ENCODE data around the gene JMJD4.

Gene JMJD4

DNA sequence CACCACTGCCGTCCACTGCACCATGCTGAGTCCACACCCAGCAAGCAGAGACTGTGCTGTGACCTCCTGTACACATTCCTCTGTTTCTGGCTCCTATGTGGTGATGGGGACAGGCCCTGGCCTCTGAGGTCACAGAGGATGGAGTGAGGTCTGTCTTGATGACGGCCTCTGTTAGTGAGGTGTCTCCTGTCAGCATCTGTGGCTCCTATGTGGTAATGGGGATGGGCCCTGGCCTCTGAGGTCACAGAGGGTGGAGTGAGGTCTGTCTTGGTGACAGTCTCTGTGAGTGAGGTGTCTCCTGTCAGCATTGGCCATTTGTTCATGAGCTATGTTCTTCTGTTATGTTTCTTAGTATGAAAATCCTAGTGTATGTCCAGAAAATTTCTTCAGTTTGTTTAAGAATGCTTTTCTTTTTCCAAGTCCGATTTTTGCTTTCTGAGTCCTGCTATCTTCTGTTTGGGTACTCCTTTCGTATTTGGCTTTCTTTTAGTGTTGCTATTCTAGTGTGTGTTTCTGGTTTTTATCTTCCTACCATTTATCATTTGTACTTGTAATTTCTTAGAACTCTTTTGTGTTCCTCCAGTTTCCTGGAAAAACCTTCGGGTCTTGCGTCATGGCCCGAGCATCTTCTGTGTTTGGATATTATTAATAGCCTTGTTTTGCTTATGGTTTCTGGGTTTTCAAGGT, 13.5 kb upstream of the JMJD4 start:
- DNase-seq, result no peak

DNA sequence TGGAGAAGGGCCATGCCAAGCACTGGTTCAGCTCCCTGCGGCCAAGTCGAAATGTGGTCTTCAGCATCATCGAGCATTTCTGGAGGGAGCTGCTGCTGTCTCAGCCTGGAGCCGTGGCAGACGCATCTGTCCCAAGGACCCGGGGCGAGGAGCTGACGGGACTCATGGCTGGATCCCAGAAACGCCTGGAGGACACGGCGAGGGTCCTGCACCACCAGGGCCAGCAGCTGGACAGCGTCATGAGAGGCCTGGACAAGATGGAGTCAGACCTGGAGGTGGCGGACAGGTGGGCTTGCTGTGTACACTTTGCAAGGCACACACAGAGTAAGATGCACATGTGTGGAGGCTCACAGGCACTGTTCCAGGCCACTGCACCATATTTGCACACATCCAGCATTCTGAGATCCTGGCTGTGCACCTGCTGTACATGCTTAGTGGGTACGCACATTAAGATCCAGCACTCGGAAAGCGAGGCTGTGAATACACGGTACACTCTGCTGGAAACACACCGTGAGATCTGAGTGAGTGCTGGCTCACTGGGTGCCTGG, 12.9 kb upstream of the JMJD4 start:
- DNase-seq, result no peak

DNA sequence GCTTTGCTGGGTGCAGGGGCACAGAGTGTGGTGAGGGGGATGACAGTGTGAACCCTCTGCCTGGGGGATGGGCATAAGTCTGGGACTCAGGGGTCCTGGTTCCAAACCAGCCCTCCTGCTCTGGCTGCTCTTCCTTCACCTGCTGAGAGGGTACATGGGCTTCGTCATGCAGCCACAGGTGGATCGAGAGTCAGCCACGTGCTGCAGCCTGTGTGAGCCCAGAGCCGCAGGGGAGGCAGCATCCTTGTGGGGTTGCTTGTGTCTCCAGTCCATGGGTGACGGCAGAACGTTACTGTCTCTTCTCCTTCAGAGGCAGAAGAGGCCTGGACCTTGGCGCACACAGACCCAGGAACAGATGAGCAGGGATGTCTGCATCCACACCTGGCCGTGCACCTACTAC, 12.3 kb upstream of the JMJD4 start:
- no peak for DNase-seq

DNA sequence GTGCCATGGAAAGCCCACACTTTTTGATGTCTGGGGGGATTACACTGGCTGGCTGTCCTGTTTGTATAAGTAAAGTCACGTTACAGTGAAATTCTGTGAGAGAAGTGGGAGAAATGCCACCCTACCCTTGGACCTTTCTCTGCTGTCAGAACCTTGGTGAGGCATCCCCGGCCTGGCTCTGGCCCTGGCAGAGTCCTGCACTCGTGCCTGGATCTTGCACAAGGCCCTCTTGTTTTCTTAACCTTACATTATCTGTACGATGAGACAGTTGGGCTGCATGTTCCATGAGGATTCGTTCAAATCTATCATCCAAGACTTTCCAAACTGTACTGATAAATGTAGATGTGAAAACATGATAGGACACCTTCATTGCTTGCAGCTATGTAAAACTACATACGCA, 11.6 kb upstream of the JMJD4 start:
- no peak for DNase-seq

DNA sequence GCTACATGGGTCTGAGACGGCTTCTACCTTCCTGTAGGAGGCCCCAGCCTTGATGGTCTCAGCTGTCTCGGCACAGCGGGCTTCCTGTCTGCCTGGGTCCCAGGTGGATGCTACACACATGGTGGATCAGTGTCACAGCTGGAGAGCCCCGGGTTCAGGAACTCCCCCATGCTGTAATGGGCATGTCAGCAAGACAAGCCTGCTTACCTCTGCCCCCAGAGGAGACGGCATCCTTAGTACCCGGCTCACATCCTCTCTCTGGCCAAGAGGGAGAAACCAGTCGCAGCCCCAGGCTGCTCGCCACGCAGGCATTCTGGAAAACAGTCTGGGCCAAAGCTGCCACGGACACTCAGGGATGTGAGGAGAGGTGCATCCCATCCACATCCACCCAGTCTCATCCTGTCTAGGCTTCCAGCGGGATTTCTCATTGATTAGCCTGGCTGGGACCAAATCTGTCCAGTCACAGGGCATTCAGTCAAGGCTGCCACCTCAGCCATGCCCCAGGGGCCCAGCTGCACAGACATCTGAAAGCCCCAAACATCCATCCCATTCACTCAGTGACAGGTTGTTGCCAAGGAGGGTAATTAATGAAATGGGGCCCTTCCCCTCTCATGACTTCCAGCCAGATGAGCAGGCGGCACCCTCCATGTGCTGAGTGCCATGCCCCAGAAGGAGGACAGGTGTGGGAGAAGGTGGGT, 10.6 kb upstream of the JMJD4 start:
- no peak for DNase-seq

DNA sequence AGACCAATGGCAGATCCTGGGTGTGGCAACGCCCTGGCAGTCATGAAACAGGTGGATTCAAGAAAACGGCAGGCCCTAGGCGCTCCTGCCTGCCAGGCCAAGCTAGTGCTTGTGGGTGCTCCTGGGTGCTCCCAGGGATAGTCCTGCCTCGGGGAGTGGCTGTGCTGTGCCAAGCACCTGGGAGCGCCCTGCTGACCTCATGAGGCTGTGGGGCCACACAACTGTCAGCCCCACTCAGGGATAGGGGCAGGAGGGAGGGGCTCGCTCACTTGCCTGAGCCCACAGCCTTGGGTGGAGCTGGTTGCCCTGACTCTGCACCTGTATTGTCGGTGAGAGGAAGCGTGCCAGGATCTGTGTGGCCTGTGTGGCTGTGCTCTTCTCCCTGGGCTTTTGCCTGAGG, 9.6 kb upstream of the JMJD4 start:
- no peak for DNase-seq

DNA sequence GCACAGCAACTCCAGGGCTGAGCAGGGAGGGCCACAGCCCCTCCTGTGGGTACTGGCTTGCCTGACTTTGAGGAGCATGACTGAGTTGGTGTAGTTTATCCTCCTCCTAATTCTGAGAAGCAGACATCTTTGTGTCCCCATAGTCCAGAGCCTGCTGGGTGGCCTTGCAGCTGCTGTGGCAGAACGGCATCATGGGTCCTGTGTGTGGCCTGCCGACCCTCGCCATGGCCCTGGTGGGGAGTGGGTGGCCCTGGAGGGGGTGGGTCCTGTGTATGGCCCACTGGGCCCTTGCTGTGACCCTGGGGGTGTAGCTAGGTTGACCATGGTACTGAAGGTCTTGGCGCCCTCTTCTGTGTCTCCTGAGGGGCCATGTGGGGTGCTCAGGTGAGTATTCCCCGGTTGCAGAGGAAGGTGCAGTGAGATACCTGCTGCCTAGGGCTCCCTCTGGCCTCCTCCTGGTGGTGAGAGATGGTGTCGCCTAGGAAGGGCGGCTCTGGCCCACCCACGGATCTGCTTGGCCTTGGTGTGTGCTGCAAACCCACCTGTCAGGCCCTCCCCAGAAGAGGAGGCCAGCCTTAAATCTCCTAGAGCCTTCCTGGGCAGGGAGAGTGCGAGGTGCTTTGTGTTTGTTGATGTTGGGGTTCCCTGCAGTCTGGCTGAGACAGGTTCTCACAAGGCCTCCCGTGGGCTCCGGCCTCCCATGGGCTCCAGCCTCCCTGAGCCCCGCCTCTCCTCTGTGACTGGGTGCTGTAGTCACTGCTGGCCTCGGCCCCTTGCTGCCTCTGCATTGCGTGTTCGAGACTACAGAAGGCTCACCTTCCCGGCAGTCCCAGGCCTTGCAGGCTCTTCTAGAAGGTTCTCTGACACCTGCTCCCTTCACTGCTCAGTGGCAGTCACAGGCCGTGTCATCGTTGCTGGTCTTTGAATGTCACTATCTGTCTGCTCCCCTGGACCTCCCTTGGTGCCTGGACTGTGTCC, 7.9 kb upstream of the JMJD4 start:
- DNase-seq, result no peak

DNA sequence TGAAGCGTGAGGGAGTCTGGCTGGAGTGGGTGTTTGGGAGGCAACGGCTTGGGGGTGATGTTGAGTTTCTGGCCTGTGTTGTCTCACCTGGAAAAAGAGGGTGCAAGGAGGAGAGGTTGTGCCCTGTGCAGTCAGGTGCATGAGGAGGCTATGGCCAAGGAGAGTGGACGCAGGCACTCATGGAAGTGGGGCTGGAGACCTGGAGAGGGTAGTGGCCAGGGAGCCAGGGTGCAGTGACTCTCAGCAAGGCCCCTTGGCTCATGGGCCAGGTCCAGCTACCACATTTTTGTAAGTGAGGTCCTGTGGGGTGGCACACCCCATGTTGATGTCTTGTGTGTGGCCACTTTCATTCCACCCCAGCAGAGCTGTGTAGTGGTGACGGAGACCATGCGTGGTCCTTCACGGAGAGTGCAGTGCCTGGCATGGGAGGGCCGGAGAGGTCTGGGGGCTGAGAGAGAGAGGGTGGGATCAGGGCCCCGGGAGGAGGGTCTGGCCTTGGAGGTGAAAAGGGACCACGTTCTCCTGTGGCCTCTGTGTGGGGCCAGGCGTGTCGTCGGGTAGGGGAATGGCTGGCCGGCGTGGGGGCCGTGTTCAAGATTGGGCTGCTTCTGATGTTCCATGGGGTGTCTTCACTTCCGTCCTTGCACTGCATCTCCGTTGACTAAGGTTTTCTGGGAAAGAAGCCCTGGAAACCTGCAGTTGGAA, 6.2 kb upstream of the JMJD4 start:
- no peak for DNase-seq

DNA sequence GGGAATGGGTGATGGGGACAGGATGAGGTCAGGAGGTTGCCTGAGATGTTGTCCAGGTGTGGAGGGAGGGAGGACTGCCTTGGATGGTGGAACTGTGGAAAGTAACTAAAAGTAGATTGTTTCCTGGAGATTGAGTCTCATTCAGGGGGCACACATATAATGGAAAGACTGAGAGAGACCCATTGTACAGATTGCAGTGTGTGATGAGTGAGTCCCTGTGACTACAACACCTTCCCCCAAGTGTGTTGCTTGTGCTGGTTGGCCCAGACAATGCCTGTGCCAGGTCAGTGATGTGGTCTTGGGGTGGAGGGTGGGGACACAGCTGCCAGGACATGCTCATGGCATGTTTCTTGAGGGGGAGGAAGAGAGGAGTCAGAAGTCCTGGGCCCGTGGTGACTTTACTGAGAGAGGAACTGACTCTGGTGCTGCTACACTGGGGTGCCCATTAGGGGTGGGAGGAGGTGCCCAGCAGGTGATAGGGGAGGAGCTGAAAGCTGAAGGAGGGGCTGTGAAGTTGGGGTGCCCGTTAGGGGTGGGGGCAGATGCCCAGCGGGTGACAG, 5.4 kb upstream of the JMJD4 start:
- no peak for DNase-seq

DNA sequence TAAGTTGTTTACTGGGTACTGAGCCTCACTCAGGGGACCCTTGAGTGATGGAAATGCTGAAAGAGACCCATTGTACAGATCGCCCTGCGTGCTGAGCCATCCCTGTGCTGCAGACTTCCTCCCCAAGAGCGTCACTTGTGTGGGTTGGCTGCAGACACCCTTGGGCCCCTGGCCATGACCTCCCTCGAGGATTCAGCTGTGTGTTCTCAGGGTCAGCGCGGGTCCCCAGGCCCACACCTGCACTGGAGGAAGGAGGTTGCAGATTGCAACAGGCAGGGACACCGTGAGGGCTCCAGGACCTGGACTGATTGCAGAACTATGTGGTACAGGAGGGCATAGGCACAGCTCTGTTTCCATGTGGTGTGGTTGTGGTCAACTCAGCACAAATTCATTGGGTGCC, 4.5 kb upstream of the JMJD4 start:
- DNase-seq, result no peak

DNA sequence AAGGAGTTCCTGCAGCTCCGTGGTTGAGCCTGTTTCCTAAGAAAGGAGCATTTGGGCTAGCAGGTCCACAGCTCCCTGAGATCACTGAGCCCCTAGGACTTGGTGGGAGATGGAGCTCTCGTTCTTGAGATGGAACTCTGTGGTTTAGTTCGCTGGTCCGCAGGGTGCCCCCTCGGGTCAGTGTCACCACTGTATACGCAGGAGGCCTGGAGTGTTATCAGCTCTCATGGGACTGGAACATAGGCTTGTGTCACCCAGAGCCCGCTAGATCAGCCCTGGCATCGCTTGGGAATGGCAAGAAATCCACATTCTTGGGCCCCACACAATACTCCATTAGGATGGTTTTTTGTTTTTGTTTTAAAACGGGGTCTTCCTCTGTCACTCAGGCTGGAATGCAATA, 3.7 kb upstream of the JMJD4 start:
- DNase-seq, result no peak

DNA sequence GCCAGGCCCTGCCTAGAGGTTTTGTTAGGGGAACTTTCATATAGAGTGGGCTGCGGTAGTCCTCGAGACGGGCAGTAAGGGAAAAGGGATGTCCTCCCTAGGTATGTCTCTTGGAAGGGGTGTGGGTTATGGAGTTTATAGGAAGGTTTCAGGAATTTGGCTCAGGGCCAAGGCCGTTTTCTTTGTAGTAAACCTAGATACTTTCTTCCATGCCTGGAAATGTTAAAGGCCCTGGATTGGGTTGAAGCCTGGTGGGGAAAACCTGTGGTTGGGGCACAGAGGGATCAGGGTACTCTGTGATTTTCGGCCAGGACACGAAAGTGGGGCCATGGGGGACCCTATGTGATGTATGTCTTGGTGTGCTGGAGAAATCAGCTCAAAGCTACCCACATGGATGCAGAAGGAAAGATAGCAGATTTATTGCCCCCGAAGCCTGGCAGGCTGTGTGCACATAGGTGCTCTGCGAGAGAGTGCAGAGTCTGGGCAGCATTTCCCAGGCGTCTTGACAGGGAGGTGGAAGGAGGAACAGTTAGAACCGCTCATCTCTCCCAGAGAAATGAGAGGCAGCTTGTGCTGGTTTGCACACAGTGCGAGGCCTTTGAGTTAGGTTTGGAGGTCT, 1.8 kb upstream of the JMJD4 start:
- no peak for DNase-seq

DNA sequence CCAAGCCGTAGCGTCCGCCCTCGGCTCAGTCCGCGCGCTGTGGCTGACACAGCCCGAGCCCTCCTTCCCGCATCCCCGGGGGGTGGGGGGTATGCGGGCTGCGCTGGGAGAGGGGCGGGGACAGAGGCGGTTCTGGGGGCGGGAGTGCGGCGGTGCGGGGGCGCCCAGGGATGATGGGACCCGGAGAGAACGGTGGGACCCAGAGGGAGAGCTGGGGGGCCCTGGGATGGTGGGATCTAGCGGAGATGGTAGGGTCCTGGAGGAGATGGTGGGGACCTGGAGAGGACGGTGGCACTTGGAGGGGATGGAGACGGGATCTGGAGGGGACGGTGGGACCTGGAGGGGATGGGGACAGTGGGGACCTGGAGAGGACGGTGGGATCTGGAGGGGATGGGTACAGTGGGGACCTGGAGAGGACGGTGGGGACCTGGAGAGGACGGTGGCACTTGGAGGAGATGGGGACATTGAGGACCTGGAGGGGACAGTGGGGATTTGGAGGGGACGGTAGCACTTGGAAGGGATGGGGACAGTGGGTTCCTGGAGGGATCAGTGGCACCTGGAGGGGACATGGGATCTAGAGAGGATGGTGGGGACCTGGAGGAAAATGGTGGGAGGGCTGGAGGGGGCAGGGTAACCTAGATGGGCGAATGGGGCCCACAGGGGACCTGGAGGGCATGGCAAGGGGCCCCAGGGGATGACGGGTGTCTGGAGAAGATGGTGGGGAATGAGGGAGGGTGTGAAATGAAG, 610 bp upstream of the JMJD4 start:
- no peak for DNase-seq

DNA sequence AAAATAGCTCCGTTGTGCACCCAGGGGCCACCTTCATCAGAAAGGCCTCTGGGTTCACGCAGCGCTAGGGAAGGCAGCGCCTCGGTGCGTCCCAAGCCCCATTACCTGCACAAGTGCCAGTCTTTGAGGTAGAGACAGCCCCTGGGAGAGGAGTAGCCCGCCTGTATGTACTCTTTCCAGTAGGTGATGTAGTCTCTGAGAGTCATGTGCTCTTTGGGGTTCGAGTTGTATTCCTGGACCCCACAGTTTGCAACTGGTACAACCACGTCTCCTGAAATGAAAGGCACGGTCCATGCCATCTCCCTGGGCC, 601 bp downstream of the JMJD4 start:
- DNase-seq, result no peak

DNA sequence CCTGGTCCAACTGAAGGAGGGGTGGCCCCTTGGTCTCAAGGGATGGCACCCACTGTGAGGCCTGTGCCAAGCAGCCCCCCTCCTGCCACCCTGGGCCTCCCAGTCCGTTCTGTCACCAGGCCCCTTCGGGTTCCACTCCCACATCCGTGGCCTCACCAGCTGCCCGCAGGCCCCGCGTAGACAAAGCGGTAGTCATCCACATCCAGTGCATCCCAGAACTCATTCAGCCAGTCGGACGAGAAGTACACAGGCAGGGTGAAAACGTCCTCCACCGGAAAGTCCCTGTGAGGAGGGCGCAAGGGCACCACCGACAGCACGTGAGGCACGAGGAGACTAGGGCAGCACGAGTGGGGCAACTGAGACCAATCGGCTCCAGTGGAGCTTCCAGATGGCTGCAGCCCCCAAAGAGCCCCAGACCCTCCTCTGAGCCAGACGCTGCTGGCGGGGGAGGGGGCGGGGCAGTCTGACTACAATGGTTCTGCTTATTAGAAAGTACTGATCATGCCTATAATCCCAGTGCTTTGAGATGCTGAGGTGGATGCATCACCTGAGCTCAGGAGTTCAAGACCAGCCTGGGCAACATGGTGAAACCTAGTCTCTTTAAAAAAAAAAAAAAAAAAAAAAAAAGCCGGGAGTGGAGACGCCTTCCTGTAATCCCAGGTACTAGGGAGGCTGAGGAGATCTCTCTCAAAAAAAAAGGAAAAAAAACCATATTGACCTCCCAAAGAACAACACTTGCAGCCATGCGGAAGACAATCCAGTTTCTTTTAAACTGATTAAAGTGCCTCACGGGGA, 1.2 kb downstream of the JMJD4 start:
- no peak for DNase-seq

DNA sequence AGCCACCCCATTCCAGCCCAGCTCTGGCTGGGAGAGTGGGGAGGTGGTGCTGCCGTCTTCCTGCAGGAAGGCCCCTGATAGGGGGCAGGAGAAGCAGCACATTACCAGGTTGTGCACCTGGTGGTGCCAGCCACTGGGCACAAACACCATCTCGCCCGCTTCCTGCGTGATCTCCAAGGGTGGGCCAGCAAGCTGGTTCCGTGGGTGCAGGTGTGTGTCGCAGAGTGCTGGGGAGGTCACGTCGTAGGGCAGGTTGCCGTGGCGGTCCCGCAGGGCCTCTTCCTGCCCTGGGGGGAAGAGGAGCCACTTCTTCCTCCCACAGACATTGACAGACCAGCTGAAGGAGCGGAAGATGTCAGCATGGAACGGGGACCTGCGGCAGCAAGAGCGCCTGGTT, 1.8 kb downstream of the JMJD4 start:
- no peak for DNase-seq

DNA sequence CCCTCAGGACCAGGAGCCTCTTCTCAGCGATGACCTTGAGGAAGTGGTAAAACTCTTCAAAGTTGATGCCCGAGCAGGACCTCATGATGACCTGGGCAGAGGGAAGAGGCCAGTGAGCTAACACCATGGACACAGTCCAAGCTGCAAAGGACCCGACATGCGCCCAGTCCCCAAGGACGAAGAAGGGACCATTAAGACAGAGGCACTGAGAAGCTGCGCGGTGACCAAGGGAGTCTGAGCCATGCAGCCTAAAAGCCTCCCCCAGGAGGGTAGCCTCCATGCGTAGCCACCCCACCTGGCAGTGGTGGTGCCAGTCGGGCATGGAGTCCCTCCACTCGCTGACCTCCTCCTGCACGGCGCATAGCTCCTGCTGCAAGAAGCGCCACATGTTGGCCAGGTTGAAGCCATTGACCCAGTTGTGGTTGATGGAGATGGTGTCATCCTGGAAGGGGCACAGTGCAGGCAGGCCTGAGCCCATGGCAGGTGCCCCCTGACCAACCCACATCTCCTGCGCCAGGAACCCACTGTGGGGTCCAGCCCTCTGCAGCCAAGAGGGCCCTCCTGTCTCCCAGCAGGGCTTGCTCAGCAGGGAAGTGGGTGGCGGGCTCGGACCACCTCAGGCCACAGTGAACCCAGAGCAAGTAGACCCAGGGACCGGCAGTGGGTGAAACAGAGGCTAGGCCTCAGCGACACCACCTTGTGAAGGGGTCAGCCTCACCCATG, 2.4 kb downstream of the JMJD4 start:
- DNase-seq, result no peak

DNA sequence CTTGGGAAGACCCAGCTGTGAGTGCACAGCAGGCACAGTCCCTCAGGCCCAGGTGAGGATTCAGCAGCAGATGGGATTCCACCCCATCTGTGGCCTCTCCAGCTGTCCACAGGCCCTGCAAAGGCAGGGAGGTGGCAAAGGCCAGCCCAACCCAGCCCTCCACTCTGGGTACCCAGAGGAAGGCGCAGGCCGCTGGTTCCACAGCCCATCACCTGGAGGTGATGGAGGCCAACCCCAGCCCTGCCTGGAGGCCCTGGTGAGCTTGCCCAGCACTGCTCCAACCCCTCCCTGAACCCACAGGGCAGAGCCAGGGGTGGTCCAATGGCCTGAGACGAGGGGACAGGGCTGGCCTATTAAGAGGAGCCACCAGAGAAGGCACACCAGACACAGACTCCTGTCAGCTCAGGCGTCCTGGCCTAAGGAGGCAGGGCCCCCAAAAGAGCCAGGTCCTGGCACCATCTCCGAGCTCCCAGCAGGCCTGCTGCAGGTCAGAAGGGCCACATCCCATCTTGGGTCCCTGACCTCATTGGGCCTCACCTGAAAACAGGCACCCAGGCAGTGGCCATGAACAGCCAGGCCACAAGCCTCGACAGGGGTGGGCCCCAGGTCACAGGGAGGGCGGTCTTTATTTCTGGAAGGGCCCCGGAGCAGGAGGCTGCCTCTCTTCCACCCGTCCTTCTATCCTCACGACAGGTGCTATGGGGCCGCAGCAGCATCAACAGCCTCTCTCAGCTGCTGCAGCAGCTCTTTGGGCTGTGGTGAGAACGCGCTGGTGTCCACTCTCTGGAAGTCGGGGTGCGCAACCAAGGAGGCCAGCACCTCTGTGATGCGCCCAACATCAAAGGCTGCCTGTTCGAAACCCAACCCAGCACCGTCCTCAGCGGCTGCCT, 3.2 kb downstream of the JMJD4 start:
- no peak for DNase-seq

DNA sequence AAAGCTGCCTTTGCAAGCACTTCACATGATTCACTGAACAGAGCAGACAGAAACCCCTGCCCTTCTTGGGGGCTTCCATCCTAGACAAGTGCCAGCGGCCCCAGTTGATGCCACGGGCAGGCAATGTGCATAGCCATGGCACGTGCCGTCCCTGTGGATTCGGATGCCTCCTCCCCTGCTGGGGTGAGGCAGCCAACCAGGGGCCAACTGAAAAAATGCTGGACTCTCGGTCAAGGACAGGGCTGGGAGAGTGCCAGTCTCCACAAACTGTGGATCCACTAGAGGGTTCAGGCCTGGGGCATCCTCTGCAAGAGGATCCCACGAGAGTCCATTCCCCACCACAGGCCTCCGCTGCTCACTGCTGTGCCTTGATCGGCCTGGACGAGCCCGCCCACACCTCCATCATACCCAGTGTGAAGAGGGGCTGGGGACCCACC, 3.8 kb downstream of the JMJD4 start:
- no peak for DNase-seq

Data from GOT3 (cell line).